HG03342 (cell line): Measurements from ENCODE around the gene SETBP1.

ENCODE experiments used
- ATAC-seq: cut with Tn5 transposase; IDR thresholded peaks from one replicate; pipeline ENCODE4 v1.9.1; 2021; ENCODE audit warnings: mild to moderate bottlenecking, moderate library complexity; ENCODE audit not compliant: unreplicated experiment

The SETBP1 gene

GRCh38 chr18:44859263-44859662, 178.6 kb downstream of the SETBP1 start:
- no peak for ATAC-seq

GRCh38 chr18:44859751-44860439, 179.2 kb downstream of the SETBP1 start:
- ATAC-seq: no peak

GRCh38 chr18:44862112-44862511, 181.4 kb downstream of the SETBP1 start:
- no peak for ATAC-seq

- no peak for ATAC-seq
Observed at GRCh38 chr18:44866103-44866502, 185.4 kb downstream of the SETBP1 start.

- no peak for ATAC-seq
Observed at GRCh38 chr18:44869533-44869932, 188.8 kb downstream of the SETBP1 start.

- ATAC-seq: peak; percentile 42
Observed at GRCh38 chr18:44870631-44871502, 190.2 kb downstream of the SETBP1 start.

- peak; percentile 68 for ATAC-seq
Observed at GRCh38 chr18:44871771-44872170, 191.1 kb downstream of the SETBP1 start.

- no peak for ATAC-seq
Observed at GRCh38 chr18:44876024-44876423, 195.3 kb downstream of the SETBP1 start.

GRCh38 chr18:44876755-44877154, 196.1 kb downstream of the SETBP1 start:
- ATAC-seq: no peak

- ATAC-seq: no peak
Observed at GRCh38 chr18:44878335-44878734, 197.6 kb downstream of the SETBP1 start.

- ATAC-seq: no peak
Observed at GRCh38 chr18:44880170-44880569, 199.5 kb downstream of the SETBP1 start.

GRCh38 chr18:44881461-44882162, 200.9 kb downstream of the SETBP1 start:
- no peak for ATAC-seq

GRCh38 chr18:44882163-44882868, 201.6 kb downstream of the SETBP1 start:
- ATAC-seq: no peak

GRCh38 chr18:44883671-44884070, 203.0 kb downstream of the SETBP1 start:
- no peak for ATAC-seq

- ATAC-seq: no peak
Observed at GRCh38 chr18:44884431-44884830, 203.7 kb downstream of the SETBP1 start.

GRCh38 chr18:44885507-44885906, 204.8 kb downstream of the SETBP1 start:
- ATAC-seq: no peak

GRCh38 chr18:44887227-44887631, 206.5 kb downstream of the SETBP1 start:
- peak; percentile 75 for ATAC-seq

- ATAC-seq: no peak
Observed at GRCh38 chr18:44889111-44889510, 208.4 kb downstream of the SETBP1 start.

GRCh38 chr18:44893045-44893706, 212.5 kb downstream of the SETBP1 start:
- ATAC-seq: no peak

- ATAC-seq: no peak
Observed at GRCh38 chr18:44893966-44894365, 213.3 kb downstream of the SETBP1 start.
